ENCODE data around the gene NPY4R. TPM values are rescaled to one million over a fixed set of nuclear protein-coding genes. Genes with fewer than 3 reads are reported as not detected.
"Not testable (repeated sequence)": the region's sequence is repeated elsewhere in the genome, so short reads cannot be mapped to it uniquely, and the experiment has no call there.

NPY4R gene
- total RNA-seq, 5 donors from 2014 or later (not counting 1 experiment from before 2014, with no cell fraction given) = not detected

DNA sequence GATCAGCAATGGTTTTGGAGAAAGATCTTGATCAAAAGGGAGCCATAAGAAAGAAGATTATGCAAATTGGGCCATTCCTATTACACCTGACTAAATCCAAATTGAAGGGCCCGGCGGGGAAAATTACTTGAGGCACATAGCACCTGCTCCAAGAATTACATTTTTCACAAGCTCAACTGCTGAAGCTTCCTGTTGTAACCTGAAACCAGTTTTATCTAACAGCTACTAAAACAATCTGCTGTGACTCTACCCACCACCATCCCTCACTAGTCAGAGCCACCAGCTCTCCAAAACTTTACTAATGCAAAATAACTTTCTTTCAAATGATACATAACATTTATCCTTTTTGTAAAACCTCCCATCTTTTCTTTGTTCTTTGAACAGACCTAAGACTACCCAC, 20.7 kb upstream of the NPY4R start:
- H3K36me3 ChIP-seq (ENCODE audit: control insufficient read depth in 2 of 2, extremely low read depth in 1 of 2, insufficient read depth in 1 of 2, low read length in 1 of 2); H3K4me1 Mint-ChIP-seq; H3K4me3 Mint-ChIP-seq; H3K27ac ChIP-seq (ENCODE audit: low read length); DNase-seq; ATAC-seq (replicated peaks in 1 of 4); POLR2A ChIA-PET; H3K27me3 Mint-ChIP-seq; H3K9me3 Mint-ChIP-seq; H3K4me3 ChIP-seq (ENCODE audit: control insufficient read depth in 1 of 2, extremely low read depth in 1 of 2, low read length in 1 of 2); H3K27ac Mint-ChIP-seq; CTCF ChIA-PET; H3K4me1 ChIP-seq (ENCODE audit: control insufficient read depth in 1 of 2, extremely low read depth in 1 of 2, insufficient read depth in 2 of 2, low read length in 2 of 2); H3K27me3 ChIP-seq (replicated peaks in 1 of 2; ENCODE audit: control insufficient read depth in 2 of 2, extremely low read depth in 1 of 2, insufficient read depth in 2 of 2, low read length in 1 of 2); H3K9me3 ChIP-seq; H3K36me3 Mint-ChIP-seq: not testable (repeated sequence)
- WGBS (ENCODE audit: insufficient coverage) = no CpG with 5 or more reads among the region's 2 CpGs

DNA sequence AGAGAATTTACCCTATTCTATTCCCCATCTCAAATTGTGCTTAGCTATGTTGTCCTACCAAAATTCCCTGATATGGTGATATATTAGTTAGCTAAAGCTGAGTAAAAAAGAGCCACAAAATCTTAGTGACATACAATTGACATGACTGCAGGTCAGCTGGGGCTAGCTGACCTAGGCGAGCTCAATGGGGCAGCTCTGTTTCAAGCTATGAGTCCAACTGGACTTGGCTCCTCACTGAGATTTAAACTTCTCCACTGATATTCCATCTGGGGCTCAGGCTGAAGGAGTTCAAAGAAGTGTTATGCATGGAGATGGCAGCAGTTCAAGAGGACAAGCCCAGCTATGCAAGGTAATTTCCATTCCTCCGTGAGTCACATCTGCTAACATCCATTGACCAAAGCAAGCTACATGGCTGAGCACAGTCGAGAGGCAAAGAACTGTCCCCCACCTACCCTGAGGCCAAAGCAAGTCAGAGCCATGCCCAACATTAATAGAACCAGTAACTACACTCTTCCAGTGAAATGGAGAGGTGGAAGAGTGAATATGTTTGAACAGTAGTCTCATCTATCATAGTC, 9.1 kb upstream of the NPY4R start:
- CTCF ChIA-PET; H3K4me3 Mint-ChIP-seq; DNase-seq; H3K27me3 Mint-ChIP-seq; H3K27ac Mint-ChIP-seq; ATAC-seq (replicated peaks in 1 of 4); H3K4me1 ChIP-seq (ENCODE audit: control insufficient read depth in 1 of 2, extremely low read depth in 1 of 2, insufficient read depth in 2 of 2, low read length in 2 of 2); H3K27me3 ChIP-seq (replicated peaks in 1 of 2; ENCODE audit: control insufficient read depth in 2 of 2, extremely low read depth in 1 of 2, insufficient read depth in 2 of 2, low read length in 1 of 2); H3K4me3 ChIP-seq (ENCODE audit: control insufficient read depth in 1 of 2, extremely low read depth in 1 of 2, low read length in 1 of 2); H3K9me3 Mint-ChIP-seq; POLR2A ChIA-PET; H3K9me3 ChIP-seq; H3K27ac ChIP-seq (ENCODE audit: low read length); H3K36me3 Mint-ChIP-seq; H3K36me3 ChIP-seq (ENCODE audit: control insufficient read depth in 2 of 2, extremely low read depth in 1 of 2, insufficient read depth in 1 of 2, low read length in 1 of 2); H3K4me1 Mint-ChIP-seq: not testable (repeated sequence)
- WGBS (ENCODE audit: insufficient coverage) = no CpG with 5 or more reads among the region's 3 CpGs

DNA sequence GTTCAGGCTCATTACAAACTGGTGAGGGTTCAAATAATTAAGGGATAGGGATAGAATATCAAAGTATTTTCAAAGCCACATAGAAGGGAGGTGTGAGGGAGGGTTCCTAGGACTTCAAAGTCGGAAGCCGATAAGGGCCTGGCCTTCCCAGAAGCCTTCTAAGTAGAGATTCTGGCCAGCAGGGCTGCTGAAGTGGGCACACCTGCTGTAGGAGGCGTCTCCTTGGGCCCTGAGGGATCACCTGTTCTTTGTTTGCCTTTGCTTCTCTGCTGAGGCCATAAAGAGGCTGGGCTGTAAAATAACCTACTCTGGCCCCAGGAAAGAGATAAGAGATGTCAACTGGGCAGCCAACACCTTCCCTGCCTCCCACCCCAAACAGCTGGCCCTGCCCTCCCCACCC, 8.0 kb upstream of the NPY4R start:
- POLR2A ChIA-PET; H3K4me3 Mint-ChIP-seq; H3K27ac Mint-ChIP-seq; H3K9me3 ChIP-seq; CTCF ChIA-PET; ATAC-seq (replicated peaks in 1 of 4); H3K36me3 ChIP-seq (ENCODE audit: control insufficient read depth in 2 of 2, extremely low read depth in 1 of 2, insufficient read depth in 1 of 2, low read length in 1 of 2); H3K4me1 Mint-ChIP-seq; H3K27me3 ChIP-seq (replicated peaks in 1 of 2; ENCODE audit: control insufficient read depth in 2 of 2, extremely low read depth in 1 of 2, insufficient read depth in 2 of 2, low read length in 1 of 2); H3K27ac ChIP-seq (ENCODE audit: low read length); DNase-seq; H3K9me3 Mint-ChIP-seq; H3K36me3 Mint-ChIP-seq; H3K4me3 ChIP-seq (ENCODE audit: control insufficient read depth in 1 of 2, extremely low read depth in 1 of 2, low read length in 1 of 2); H3K4me1 ChIP-seq (ENCODE audit: control insufficient read depth in 1 of 2, extremely low read depth in 1 of 2, insufficient read depth in 2 of 2, low read length in 2 of 2); H3K27me3 Mint-ChIP-seq: not testable (repeated sequence)
- no CpG with 5 or more reads among the region's 3 CpGs for WGBS (ENCODE audit: insufficient coverage)

GRCh38 chr10:46470134-46470533, 4.4 kb upstream of the NPY4R start:
- H3K9me3 ChIP-seq; H3K36me3 ChIP-seq (ENCODE audit: control insufficient read depth in 2 of 2, extremely low read depth in 1 of 2, insufficient read depth in 1 of 2, low read length in 1 of 2); POLR2A ChIA-PET; H3K4me1 Mint-ChIP-seq; H3K27me3 Mint-ChIP-seq; H3K9me3 Mint-ChIP-seq; H3K4me1 ChIP-seq (ENCODE audit: control insufficient read depth in 1 of 2, extremely low read depth in 1 of 2, insufficient read depth in 2 of 2, low read length in 2 of 2); H3K27ac Mint-ChIP-seq; CTCF ChIA-PET; DNase-seq; H3K4me3 Mint-ChIP-seq; H3K27me3 ChIP-seq (replicated peaks in 1 of 2; ENCODE audit: control insufficient read depth in 2 of 2, extremely low read depth in 1 of 2, insufficient read depth in 2 of 2, low read length in 1 of 2); H3K27ac ChIP-seq (ENCODE audit: low read length); H3K4me3 ChIP-seq (ENCODE audit: control insufficient read depth in 1 of 2, extremely low read depth in 1 of 2, low read length in 1 of 2); H3K36me3 Mint-ChIP-seq: not testable (repeated sequence)
- WGBS (ENCODE audit: insufficient coverage) = no CpG with 5 or more reads among the region's 1 CpG
- ATAC-seq (replicated peaks in 1 of 4) = peak in 2 of 4 experiments; percentile 36 to 43

GRCh38 chr10:46468119-46468809, 2.5 kb upstream of the NPY4R start:
- H3K4me3 ChIP-seq (ENCODE audit: control insufficient read depth in 1 of 2, extremely low read depth in 1 of 2, low read length in 1 of 2); H3K36me3 ChIP-seq (ENCODE audit: control insufficient read depth in 2 of 2, extremely low read depth in 1 of 2, insufficient read depth in 1 of 2, low read length in 1 of 2); ATAC-seq (replicated peaks in 1 of 4); H3K27ac Mint-ChIP-seq; H3K27me3 ChIP-seq (replicated peaks in 1 of 2; ENCODE audit: control insufficient read depth in 2 of 2, extremely low read depth in 1 of 2, insufficient read depth in 2 of 2, low read length in 1 of 2); H3K9me3 ChIP-seq; DNase-seq; POLR2A ChIA-PET; H3K27me3 Mint-ChIP-seq; H3K36me3 Mint-ChIP-seq; CTCF ChIA-PET; H3K9me3 Mint-ChIP-seq; H3K4me1 Mint-ChIP-seq; H3K4me1 ChIP-seq (ENCODE audit: control insufficient read depth in 1 of 2, extremely low read depth in 1 of 2, insufficient read depth in 2 of 2, low read length in 2 of 2); H3K4me3 Mint-ChIP-seq; H3K27ac ChIP-seq (ENCODE audit: low read length): not testable (repeated sequence)
- no CpG with 5 or more reads among the region's 4 CpGs for WGBS (ENCODE audit: insufficient coverage)

- H3K36me3 Mint-ChIP-seq; H3K27me3 Mint-ChIP-seq; DNase-seq; H3K9me3 Mint-ChIP-seq; H3K27me3 ChIP-seq (replicated peaks in 1 of 2; ENCODE audit: control insufficient read depth in 2 of 2, extremely low read depth in 1 of 2, insufficient read depth in 2 of 2, low read length in 1 of 2); H3K4me3 ChIP-seq (ENCODE audit: control insufficient read depth in 1 of 2, extremely low read depth in 1 of 2, low read length in 1 of 2); CTCF ChIA-PET; POLR2A ChIA-PET; H3K27ac ChIP-seq (ENCODE audit: low read length); H3K4me1 Mint-ChIP-seq; H3K27ac Mint-ChIP-seq; H3K36me3 ChIP-seq (ENCODE audit: control insufficient read depth in 2 of 2, extremely low read depth in 1 of 2, insufficient read depth in 1 of 2, low read length in 1 of 2); H3K9me3 ChIP-seq; H3K4me1 ChIP-seq (ENCODE audit: control insufficient read depth in 1 of 2, extremely low read depth in 1 of 2, insufficient read depth in 2 of 2, low read length in 2 of 2); H3K4me3 Mint-ChIP-seq; ATAC-seq (replicated peaks in 1 of 4): not testable (repeated sequence)
- WGBS (ENCODE audit: insufficient coverage) = no CpG with 5 or more reads among the region's 2 CpGs
Observed at GRCh38 chr10:46463608-46464007, 2.1 kb downstream of the NPY4R start.

- H3K4me1 Mint-ChIP-seq; H3K9me3 Mint-ChIP-seq; H3K36me3 Mint-ChIP-seq; H3K9me3 ChIP-seq; H3K27ac Mint-ChIP-seq; DNase-seq; H3K4me1 ChIP-seq (ENCODE audit: control insufficient read depth in 1 of 2, extremely low read depth in 1 of 2, insufficient read depth in 2 of 2, low read length in 2 of 2); H3K4me3 ChIP-seq (ENCODE audit: control insufficient read depth in 1 of 2, extremely low read depth in 1 of 2, low read length in 1 of 2); CTCF ChIA-PET; H3K36me3 ChIP-seq (ENCODE audit: control insufficient read depth in 2 of 2, extremely low read depth in 1 of 2, insufficient read depth in 1 of 2, low read length in 1 of 2); H3K27ac ChIP-seq (ENCODE audit: low read length); POLR2A ChIA-PET; H3K4me3 Mint-ChIP-seq; H3K27me3 Mint-ChIP-seq; ATAC-seq (replicated peaks in 1 of 4); H3K27me3 ChIP-seq (replicated peaks in 1 of 2; ENCODE audit: control insufficient read depth in 2 of 2, extremely low read depth in 1 of 2, insufficient read depth in 2 of 2, low read length in 1 of 2): not testable (repeated sequence)
- no CpG with 5 or more reads among the region's 10 CpGs for WGBS (ENCODE audit: insufficient coverage)
Observed at GRCh38 chr10:46462276-46462675, 3.5 kb downstream of the NPY4R start.
